PFSK-1 (cell line): ENCODE measurements around the gene KLK3.

Source experiments
- POLR2AphosphoS5 ChIP-seq: IDR thresholded peaks from 2 replicates; pipeline ENCODE4 v1.6.1; 2012; ENCODE audit warnings: low read depth, mild to moderate bottlenecking, control low read depth, low read length, moderate library complexity
- REST ChIP-seq, 2 experiments: IDR thresholded peaks; 2 replicates each; pipeline versions ENCODE4 v1.6.1 to v1.8.0; 2011 to 2012; ENCODE audit warnings: low read depth in 2 of 2, low read length in 2 of 2, control low read depth in 1 of 2, inconsistent platforms in 1 of 2, mild to moderate bottlenecking in 1 of 2, moderate library complexity in 1 of 2; ENCODE audit not compliant: insufficient read depth in 1 of 2
- SIN3A ChIP-seq: IDR thresholded peaks from 2 replicates; pipeline ENCODE4 v1.6.1; 2012; ENCODE audit warnings: mild to moderate bottlenecking, low read length, moderate library complexity, borderline replicate concordance; ENCODE audit not compliant: insufficient read depth
- TAF1 ChIP-seq: IDR thresholded peaks from 2 replicates; pipeline ENCODE4 v1.6.1; 2012; ENCODE audit warnings: low read length, control low read depth, borderline replicate concordance; ENCODE audit not compliant: insufficient read depth

- TF ChIP-seq REST (IDR thresholded peaks at IDR 0.05; ENCODE audit: insufficient read depth in 1 of 2, low read depth in 2 of 2, low read length in 2 of 2) = no peak
- TF ChIP-seq POLR2AphosphoS5 = no peak
- TF ChIP-seq SIN3A = no peak
- TF ChIP-seq TAF1 = no peak
Observed at GRCh38 chr19:50842130-50842529, 12.6 kb upstream of the KLK3 start.
